Measurements from ENCODE around the gene ANKRD22.

DNA sequence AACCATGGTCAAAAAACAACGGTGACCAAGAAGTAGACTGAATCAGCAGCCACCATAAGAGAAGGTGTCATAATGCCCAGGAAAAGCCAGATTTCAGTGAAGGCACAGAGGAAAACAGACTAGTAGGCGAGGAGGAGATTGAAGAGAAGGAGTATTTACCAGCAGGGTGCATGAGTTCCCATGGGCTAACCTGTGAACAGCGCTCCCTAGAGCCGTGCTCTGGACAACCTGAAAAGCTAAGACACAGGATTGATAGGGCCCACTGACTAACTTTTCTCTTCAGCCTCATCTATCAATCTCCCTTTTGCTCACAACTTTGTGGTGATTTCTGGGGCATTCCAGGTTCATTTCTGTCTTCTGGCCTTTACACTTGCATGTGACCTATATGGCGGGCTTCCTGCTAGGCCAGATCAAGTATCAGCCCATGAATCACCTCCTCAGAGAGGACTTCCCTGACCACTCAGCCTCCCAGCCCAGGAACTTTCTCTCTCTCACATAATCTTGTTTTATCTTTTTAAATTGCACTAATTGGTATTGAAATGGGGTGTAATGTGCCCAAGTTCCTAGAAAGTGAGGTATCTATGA, 12.8 kb downstream of the ANKRD22 start:
- TF ChIP-seq, protein P1, sequence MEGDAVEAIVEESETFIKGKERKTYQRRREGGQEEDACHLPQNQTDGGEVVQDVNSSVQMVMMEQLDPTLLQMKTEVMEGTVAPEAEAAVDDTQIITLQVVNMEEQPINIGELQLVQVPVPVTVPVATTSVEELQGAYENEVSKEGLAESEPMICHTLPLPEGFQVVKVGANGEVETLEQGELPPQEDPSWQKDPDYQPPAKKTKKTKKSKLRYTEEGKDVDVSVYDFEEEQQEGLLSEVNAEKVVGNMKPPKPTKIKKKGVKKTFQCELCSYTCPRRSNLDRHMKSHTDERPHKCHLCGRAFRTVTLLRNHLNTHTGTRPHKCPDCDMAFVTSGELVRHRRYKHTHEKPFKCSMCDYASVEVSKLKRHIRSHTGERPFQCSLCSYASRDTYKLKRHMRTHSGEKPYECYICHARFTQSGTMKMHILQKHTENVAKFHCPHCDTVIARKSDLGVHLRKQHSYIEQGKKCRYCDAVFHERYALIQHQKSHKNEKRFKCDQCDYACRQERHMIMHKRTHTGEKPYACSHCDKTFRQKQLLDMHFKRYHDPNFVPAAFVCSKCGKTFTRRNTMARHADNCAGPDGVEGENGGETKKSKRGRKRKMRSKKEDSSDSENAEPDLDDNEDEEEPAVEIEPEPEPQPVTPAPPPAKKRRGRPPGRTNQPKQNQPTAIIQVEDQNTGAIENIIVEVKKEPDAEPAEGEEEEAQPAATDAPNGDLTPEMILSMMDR (IDR thresholded peaks at IDR 0.05): no peak
- no peak for TF ChIP-seq ZFX (IDR thresholded peaks at IDR 0.05; ENCODE audit: borderline replicate concordance)

Data from 22Rv1 (cell line).